ENCODE results near the gene GNPAT.
"Not testable (repeated sequence)": the region's sequence is repeated elsewhere in the genome, so short reads cannot be mapped to it uniquely, and the experiment has no call there.

The GNPAT gene

DNA sequence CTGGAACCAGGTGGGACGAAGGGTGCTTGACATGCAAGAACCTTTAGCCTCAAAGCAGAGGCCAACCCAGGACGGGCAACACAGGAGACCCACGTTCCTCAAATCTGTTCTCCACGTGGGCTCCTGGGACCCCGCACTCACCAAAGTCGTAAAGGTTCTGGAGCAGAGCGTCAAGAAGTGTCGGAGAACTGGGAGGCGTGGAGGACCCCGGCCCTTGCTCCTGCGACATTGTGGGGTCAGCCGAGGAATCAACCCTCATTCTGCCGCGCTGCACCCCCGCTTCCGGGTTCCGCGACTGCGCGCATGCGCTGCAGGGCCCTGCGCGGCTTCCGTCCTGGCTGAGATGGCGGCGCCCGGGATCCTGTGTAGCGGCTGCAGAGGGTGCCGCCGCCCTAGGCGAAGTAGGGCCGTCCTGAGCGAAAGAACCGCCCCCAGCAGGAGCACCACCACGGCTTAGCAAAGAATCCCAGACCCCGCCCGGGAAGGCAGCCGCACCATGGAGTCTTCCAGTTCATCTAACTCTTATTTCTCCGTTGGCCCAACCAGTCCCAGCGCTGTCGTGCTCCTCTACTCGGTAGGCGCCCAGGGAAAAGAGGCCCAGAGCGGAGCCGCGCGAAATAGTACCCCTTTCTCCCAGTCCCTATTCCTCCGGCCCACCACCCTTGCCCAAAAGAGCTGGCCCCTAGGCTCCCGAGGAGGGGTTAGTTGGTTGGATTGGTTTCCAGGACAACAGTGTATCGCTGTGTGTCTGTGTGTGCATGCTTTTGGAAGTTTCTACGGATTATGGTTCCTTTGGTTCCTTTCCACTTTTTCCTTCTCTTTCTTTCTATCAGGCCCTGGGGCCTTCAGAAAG, at the start of gene GNPAT:
Gene GNPAT, plus strand, starts transcription at position 330 of the 853 bp plus-strand sequence. Its CDS starts 167 bp downstream, at position 497.
- peak; percentile 23 for DNase-seq

DNA sequence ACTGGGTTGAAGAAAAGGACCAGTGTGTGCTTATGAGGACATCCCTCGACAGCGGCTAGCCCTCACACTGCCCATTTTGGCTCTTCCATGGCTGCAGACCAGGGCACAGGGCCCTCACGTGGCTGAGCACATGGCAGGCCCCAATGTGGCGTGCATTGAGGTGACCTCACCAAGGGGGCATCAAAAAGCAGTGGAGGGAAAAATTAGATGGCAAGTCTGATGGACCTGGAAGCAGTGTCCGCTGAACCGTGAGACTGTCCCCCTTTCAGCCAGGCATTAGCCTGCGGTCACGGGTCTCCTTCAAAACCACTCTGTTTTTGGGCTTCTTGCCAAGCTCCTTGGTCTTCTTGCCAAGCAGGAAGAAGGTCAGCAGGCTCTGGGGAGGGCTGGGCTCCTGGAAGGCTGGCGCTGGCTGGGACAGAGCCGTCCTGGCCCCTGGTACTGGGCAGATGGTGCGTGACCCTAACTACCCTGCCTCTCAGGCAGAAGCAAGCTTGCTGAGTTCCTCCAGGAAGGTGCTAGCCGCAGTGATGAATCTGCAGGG, 48.3 kb upstream of the GNPAT start:
- peak; percentile 74 for DNase-seq

DNA sequence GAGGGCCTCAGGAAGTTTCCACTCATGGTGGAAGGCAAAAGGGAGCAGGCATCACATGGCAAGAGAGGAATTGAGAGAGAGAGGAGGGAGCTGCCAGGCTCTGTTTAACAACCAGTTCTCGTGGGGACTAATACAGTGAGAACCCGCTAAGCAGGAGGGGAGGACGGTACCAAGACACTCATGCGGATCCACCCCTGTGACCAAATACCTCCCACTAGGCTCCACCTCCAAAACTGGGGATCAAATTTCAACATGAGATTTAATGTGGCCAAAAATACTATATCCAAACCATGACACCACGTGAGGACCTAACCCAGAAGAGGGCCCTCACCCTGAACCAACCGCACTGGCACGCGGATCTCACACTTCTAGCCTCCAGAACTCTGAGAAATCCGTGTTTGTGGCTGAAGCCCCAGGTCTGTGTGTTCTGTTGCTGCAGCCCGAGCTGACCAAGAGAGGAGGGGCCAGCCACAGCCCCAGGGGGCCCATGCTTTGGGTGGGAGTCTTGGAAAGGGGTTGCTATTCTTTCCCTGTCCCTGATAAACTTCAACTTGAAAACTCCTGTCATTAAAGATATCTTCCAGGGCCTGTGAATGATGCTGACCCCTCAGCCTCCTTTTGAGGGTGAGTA, 47.2 kb upstream of the GNPAT start:
- DNase-seq: no peak

DNA sequence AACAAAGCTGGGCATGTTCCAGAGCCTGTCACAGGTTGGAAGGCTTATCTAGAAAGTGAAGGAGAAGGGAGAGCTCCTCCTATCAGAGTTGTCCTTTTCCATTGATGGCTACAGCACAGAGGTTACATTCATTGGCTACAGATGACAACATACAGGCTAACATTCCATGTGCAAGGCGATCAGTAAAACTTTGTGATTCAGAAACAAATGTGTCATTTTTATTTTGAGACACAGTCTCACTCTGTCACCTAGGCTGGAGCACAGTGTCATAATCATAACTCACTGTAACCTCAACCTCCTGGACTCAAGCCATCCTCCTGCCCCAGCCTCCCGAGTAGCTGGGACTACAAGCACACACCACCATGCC, 46.6 kb upstream of the GNPAT start:
- DNase-seq: no peak

DNA sequence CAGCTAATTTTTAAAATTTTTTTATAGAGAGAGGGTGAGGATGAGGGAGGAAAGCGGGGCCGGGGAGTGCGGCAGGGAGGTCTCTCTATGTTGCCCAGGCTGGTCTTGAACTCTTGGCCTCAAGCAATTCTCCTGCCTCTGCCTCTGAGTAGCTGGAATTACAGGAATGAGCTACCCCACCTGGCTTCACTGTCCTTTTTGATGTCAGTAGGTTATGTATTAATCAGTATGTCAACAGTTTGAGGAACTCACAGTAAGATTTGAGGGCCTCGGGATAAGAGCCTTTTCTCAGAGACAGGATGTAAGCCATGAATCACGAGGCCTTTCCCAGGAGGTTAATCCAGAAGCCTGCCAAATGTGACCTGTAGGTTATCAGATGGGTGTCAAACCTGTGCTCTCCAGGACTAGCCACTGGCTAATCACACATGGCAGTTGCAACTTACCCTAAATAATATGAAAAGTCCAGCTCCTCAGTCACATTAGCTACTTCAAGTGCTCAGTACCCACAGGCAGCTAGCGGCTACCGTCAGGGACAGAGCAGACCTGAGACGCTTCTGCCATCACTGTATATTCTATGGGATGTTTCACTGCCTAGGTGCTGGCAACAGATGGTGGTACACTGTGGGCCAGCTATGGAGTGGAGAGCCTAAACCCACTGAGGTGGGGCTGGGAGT, 46.0 kb upstream of the GNPAT start:
- DNase-seq: no peak

DNA sequence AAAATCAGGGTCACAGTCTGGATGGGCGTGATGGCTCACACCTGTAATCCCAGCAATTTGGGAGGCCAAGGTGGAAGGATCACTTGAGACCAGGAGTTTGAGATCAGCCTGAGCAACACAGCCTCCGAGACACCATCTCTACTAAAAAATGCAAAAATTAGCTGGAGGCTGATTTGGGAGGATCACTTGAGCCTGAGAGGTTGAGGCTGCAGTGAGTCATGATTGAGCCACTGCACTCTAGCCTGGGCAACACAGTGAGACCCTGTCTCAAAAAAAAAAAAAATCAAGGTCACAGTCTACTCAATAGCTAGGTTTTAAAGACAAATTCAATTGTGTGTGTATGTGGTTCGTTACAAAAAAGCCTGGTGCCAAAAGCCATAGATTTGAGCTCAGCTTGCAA, 44.7 kb upstream of the GNPAT start:
- DNase-seq: no peak

DNA sequence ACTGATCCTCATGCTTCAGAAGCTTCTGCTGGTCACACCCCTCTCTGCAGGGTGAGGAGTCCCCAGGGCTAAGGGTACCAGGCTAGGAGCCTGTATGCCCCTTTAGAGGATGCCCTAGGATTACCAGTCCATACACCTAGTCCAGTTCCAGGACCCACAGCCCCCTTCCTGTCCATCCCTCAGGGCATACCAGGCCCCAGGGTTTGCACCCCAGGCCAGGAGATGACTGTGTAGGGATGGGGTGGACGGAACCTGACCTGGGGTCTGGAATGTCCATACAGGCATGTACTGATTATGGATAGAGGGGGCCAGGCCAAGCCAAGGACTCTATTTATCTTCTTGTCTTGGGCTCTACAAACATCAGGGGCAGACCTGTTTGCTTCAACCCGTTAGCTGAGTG, 44.3 kb upstream of the GNPAT start:
- DNase-seq: no peak

DNA sequence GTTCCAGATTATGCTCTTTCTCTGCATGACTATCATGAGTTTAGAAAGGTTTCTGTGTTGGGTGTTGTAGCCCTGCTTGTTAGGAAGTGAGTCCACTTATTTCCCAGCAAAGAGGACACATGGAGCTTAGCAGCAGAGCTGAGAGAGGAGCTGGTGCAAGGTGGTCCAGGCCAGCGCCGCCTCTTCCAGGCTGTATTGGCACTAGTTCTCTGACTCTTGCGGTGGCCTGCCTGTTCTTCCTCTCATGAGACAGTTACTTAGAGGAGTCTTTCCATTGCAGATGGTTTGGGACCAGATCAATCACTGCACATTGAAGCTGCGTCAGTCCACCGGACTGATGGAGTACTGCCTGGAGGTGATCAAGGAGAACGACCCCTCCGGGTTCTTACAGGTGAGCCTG, 41.1 kb upstream of the GNPAT start:
- no peak for DNase-seq

DNA sequence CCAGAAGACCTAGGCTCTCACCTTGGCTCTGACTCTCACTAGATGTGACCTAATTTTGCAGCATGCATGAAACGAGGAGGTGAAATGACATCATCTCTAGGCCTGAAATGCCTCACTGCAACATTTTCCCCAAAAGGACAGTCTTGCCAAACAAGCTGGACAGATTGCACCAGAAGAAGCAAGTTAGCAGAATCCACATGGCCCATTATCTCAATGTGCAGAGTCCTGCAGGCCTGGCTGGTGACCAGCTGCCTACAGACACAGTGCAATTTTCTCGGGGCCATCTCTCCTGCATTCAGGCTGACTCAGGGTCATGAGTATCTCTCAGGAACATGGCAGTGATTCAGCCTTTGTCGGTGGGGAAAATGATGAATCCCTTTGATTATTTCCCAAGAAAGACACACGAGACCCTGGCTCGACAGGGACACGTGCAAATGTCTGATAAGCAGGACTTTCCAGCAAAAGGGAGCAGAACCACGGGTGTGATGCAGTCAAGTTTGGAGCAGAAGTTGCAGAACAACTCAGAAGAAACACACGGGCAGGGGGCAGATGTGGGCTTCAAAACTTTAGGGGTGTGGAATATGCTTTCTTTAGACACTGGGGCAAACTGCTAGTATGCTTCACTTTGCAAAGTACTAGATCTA, 40.5 kb upstream of the GNPAT start:
- DNase-seq: no peak

DNA sequence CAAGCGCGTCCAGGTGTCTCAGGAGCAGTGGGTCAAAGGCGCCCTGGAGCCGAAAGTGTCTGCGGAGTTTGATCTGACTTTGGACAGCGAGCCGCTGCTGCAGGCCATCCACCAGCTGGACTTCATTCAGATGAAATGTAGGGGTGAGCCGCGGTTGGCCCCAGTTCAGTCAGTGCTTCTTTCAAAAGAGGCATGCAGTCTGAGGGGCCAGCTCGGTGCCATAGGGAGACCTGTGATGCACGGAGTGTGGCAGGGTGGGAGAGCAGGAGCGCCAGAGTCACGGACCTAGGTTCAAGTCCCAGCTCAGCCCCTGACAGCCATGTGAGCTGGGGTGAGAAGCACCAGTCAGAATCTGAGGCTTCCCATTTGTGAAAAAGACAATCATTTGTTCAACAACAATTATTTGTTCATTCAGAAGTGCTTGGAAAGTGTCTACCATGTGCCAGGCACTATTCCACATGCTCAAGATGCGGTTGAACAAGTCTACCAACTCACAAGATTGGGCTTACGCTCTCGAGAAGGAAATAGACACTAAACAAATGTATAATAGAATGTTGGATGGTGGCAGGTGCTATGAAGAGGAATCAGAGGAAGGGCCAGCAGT, 39.5 kb upstream of the GNPAT start:
- DNase-seq: no peak

DNA sequence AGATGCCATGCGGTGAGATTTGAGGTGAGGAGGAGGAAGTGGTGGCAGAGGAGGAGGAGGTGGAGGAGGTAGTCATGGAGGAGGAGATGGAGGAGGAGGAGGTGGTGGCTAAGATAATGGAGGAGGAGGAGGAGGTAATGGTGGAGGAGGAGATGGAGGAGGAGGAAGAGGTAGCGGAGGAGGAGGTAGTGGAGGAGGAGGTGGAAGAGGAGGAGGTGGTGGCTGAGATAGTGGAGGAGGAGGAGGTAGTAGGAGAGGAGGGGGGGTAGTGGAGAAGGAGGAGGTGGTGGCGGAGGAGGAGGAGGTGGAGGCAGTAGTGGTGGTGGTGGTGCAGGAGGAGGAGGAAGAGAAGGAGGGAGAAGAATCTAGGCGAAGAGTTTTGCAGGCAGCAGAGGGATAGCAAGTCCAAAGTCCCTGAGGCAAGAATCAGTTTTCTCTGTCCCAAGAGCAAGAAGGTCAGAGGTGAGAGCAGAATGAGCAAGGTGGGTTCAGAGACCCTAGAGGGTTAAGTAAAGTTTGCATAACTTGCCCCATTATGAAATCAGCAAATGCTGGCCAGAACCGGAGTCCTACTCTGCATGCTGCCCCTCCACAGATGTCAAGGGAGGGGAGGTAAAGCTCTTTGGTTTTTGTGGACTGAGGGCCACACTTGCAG, 38.9 kb upstream of the GNPAT start:
- DNase-seq: no peak

DNA sequence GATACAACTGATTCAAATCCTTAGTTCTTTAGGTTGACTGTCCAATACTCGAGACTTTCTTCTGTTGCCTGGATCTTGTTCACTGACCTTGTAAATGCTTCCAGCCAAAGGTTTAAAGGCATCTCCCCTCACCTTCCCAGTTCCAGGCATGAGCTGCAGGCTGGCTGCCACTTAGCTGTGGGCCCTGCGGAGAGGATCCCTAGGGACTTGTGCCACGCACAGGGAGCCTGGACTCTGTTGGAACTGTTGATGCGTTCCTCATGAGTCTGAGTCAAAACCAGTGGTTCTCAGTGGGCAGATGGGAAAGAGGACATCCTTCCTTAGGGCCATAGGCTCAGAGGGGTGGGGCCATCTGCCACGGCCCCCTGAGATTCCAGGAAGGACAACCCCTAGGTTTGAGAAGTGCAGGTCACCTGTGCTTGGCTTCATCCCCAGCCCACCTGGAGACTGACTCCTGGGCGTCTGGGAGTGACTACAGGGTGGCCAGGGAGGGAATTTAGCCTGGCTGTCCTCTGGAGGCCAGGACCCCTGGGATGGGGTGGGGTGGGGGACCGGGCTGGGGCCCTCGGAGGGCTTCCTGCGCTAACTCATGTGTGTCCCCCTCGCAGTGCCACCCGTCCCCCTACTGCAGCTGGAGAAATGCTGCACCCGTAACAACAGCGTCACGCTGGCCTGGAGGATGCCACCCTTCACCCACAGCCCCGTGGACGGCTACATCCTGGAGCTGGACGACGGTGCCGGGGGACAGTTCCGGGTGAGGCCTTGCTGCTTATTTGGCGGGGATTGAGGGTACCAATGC, 37.6 kb upstream of the GNPAT start:
- no peak for DNase-seq

DNA sequence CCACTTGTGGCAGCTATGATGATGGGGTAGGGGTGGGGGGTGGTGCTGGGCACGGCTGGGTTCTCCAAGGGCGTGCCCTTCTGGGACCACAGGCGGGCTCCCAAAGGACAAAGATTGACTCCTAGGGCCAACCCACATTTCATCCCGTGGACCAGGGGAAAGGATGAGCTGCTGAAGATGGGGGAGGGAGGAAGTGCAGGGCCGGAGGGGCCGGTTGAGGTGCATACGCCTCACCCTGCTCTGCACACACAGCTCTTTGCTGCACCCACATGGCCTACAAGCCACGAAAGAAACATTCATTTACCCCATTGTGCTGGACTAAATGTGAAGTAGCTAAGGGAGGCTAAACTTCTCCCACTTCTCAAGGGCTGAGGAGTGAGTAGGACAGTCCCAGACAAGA, 34.2 kb upstream of the GNPAT start:
- DNase-seq: no peak

DNA sequence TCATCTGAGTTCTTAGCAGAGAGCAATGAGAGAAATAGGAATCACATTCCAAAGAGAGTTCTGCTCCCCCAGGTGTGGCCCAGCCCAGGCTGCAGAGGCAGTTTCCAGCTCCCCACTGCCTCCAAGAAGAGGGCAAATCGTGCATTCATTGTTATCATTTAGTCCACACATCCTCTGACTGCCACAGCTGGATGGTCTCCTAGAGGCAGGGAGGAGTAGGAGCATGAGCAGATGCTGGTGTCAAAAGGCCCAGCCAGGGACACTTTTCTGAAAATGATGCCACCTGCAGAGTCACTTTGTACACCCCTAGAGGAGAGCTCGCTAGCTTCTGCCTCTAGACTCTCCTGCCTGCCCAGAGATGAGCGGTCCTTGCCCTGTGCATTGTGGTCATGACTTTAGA, 33.6 kb upstream of the GNPAT start:
- DNase-seq: no peak

DNA sequence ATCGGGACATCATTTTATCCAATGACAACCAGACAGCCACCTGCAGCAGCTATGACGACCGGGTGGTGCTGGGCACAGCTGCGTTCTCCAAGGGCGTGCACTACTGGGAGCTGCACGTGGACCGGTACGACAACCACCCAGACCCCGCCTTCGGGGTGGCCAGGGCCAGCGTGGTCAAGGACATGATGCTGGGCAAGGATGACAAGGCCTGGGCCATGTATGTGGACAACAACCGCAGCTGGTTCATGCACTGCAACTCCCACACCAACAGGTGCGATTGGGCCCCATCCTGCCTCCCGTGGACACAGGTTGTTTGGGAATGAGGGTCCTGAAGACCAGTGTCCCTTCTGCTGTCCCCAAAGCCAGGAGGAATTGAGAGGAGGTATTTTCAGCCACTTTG, 32.0 kb upstream of the GNPAT start:
- DNase-seq: no peak

DNA sequence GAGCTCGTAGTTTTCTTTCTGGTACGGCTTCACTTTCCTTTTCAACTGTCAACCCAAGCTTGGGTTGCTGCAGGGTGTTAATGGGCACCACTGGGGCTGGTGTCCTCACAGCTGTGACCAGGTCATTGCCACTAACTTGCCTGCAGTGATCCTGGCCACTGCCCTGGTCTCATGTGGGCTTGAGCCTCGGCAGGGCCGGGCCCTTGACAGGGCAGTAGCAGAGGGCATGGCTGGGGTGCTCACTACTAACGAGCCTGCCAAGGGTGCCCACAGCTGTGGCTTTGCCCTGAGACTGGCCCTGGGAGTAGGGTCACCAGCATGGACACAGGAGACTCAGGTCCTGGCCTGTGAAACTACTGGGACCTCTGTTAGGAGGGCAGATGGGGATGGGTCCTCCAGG, 31.5 kb upstream of the GNPAT start:
- no peak for DNase-seq

DNA sequence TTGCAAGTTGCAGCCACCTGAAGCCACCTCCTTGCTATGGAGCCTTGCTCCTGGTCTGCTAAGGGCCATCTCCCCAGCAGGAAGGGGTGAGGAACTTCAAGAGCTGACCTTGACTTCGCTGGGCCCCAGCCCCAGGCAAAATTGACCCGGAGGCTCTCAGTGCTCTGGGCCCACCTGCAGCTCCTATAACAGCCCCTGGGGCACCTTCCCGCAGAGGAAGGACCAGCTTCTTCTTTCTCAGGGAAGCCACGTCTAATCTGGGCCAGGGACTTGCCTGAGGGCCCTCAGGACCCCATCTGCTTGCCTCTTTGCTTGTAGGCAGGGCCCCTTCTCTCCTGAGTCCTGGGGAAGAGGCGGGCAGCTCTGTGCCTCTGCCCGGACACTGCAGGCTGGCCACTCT, 30.9 kb upstream of the GNPAT start:
- DNase-seq: no peak

DNA sequence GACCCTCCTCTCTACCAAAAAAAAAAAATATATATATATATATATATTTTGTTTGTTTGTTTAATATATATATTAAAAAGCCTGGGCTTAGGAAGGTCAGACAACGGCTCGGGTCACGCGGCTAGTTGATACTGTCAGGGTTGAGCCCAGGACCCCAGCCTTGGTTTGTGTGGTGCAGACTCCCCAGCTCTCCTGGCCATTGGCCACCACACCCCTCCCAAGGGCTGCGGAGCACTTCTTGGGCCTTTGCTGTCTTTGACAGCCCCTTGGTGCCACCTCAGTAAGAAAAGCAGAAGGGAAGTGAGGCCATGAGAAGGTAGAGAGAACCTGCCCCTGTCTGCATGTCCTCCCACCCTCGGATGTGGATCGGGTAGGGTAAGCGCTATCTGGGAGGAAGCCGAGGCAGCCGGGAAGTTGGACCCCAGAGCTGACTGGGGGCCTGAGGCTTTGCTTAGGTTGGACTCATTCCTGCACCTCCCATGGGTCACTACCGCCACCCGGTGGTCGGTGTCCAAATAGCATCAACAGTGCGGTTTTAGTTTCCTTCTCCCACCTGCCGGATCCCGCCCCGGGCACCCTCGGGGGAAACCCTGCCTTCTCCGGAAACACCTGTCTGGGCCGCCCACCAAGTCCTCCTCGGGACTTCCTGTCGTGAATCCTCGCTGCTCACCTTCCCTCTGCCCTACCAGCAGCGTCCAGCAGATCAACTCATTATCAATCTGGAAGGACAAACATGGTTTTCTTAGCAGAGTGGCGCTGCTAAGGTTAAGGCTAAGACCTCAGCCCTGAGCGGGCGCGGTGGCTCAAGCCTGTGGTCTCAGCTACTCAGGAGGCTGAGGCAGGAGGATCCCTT, 29.8 kb upstream of the GNPAT start:
- DNase-seq: peak; percentile 58

DNA sequence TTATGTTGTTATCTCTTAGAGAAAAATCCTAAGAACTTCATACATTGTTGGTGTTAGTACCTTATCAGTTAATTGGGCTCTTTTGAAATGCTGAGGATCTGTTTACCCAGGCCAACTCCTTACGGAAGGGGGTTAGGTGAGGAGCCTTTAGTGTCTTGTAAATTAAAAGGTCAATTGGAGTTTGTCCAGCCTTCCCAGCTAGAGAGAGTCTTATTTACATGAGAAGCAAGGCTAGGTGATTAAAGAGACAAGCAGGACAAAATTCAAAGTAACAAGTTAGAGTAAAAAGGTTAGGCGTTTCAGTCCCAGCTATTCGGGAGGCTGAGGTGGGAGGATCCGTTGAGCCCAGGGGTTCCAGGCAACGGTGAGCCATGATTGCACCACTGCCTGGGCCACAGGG, 28.7 kb upstream of the GNPAT start:
- DNase-seq: not testable (repeated sequence)

DNA sequence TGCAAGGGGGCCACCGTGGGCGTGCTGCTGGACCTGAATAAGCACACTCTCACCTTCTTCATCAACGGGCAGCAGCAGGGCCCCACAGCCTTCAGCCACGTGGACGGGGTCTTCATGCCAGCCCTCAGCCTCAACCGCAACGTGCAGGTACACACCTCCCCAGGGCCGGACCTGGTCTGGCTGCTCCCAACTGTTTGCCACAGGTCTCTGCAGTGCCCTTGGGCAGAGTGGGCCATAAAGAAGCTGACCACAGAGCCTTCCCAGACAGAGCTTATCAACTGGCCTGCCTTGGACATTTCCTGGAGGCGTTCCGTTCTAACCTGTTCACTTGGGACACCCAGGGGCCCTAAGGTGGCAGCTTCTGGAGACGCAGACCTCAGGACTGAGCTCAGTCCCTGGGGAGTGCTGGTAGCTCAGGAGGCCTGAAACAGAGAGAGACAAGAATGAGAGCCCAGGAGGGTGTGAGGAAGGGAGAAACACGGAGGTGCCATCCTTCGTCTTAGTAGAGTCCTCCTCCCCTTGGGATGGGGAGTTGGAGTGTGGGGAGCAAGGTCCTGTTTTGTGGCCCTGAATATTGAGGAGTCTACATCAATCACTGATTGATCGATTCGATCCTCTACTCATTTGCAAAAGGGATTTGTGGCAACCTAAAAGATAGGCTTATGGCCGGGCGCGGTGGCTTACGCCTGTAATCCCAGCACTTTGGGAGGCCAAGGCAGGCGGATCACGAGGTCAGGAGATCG, 27.0 kb upstream of the GNPAT start:
- no peak for DNase-seq
